IPS-NIHi11 (cell line): ENCODE data around the gene AMIGO3.
"Not testable (repeated sequence)": the region's sequence is repeated elsewhere in the genome, so short reads cannot be mapped to it uniquely, and the experiment has no call there.

Experiments used
- DNase-seq: peaks from one replicate; pipeline ENCODE4 v3.0.0; 2012; ENCODE audit warnings: mixed read lengths, low spot score

AMIGO3 gene

DNA sequence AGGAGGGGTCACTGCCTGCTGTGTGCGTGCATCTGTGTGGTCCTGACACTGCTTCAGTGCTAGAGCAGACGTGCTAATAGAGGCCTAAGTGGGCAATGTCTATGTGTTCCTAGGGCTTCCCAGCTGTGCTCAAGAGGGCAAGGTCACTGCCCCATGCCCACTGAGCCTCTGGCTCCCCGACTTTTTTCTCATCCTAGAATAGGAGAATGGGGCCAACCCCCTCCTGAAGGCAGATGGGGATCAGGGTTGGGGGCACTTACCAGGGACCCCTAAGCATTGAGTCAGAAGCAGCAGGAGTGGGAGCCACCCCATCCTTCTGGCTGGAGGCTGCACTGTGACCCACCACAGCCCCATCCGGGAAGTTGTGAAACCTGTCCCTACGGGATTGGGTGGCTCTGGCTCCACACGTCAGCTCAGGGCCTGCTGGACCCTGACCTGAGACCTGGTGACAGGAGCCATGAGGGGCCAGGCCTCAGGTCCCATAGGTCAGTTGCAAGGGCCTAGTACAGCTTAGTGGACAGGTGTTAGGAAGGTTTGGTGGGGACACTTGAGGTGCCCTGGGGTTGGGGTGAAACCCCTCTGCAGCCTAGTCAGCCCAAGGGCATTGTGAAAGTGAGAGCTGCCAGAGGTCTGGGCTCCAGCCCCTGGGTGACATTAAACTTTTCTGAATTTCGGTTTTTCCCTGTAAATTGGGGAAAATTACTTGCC lies 31.0 kb downstream of the AMIGO3 start:
- DNase-seq = not testable (repeated sequence)

DNA sequence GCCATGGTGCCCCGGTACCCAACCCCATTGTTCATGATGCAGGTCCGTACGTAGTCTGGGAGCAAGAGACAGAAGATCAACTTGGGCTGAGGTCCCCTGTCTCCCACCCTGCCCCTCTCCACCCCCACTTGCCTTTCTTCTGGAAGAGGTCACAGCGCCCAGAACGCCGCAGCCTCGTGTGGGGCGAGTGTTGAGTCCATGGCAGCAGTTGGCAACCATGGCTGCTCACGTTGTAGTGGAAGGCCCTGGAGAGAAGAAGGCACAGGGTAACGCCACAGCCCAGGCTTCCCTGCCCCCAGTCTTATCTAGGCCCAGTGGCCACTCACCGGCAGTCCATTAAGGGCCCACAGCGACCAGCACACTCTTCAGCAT lies 32.1 kb downstream of the AMIGO3 start:
- DNase-seq = not testable (repeated sequence)

DNA sequence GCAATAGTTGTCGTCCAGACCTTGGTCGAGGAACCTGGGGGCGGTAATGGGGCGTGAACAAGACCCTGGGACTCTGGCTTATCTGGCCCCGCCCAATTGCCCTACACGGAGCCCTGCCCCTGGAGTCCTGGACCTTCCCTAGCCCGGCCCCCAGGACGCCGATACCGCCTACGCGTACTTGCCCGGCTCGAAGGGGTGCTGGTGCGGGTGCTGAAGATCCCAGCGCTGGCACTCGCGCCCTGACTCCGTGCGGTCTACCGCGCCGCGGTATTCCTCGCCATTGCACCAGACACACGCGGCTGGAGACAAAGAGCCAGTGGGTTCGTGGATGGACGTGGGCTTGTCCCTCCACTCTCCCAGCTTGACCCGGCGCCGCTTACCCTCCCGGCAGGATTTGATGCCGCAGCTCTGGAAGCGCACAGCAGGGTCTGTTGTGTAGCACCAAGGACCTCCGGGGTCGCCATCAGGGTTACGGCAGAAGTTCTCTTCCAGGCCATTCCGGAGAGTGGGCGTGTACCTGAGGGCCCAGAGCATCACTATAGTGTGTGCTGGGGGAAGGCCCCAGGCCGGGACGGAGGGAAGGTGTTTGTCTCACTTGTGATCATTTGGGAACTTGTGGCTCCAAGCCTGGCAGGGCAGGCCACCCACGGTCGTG lies 32.6 kb downstream of the AMIGO3 start:
- DNase-seq = peak; percentile 60

DNA sequence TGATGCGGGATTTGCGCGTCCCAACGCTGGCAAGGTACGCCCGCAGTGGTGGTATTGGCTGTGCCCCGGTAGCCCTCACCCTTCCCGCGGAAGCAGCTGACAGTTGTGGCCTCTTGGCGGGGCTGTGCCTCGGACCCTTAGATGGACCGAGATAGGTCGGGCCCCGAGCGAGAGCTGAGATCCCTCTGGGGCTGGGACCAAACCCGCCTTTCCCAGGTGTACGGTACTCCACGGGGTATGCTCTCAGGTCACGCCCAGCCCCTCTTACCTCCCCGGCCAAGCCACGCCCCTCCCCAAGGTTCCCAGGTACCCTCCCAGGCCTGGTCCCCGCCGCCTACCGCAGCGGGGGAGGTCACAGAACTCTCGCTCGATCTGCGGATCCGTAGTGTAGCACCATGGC lies 33.1 kb downstream of the AMIGO3 start:
- DNase-seq = peak; percentile 42

DNA sequence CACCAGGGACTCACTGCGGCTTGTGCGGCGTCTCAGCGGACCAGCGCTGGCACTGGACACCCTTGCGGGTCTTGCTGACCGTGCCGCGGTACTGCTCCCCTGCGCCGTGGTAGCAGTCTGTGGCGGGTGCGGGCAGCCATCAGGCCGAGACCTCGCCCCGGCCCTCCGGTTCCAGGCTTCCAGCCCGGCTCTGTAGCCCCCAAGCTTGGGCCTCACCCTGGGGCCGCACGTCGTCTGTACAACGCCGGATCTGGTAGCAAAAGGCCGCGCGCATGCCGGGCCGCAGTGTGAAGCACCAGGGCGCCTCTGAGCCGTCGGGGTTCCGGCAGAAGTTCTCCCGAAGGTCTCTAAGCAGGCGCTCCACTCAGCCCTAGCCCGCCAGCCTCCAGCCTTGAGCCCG lies 33.6 kb downstream of the AMIGO3 start:
- DNase-seq = not testable (repeated sequence)

DNA sequence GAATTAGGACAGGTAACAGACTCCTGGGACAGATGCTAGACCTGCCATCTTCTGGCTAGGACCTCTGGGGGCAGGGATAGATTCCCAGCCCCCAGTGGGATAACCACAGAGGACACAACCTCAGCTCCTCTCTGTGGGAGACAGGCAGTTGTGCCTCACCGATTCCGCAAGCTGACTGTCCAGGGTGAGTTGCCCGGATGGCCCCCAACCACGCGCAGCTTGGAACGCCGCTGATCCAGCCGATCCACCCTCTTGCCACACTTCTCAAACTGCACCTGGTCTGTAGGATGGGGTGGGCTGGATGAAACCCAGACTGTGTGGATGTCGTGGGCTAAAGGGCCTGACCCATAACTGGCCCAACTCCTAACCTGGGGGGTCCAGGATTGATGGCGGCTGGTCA lies 34.4 kb downstream of the AMIGO3 start:
- not testable (repeated sequence) for DNase-seq

DNA sequence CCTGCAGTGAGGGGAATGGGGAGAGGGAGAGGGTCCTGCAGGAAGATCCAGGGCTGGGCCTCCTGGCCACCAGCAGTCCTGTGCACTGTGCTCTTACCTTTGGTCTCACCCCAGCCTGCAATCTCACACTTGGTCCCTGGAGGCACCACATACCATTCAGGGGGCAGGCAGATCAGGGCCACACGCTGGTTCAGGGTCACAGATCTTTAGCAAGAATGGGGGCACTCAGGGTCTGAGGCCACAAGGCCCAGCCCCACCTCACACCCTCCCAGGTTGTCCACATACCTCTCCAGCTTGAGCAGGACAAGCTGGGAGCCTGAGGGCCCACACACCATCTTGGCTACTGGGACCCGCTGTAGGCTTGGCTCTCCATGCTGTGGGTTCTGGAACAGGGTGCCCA lies 35.0 kb downstream of the AMIGO3 start:
- DNase-seq = not testable (repeated sequence)

DNA sequence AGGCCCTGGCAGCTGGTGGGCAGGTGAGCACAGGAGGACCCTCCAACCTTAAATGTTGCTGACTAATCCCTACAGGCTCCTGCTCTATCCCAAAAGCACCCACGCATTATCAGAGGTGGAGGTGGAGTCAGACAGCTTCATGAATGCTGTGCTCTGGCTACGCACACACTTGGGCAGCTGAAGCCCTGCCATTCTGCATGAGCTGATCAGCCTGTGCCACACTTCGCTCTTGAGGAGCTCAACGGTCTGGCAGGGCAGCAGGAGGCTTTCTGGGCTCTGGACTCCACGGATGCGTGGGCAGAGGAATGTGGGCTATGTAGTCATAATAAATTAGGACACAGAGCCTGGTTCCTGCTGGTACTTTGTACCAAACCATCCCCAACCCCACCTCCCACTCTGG lies 36.3 kb downstream of the AMIGO3 start:
- no peak for DNase-seq

DNA sequence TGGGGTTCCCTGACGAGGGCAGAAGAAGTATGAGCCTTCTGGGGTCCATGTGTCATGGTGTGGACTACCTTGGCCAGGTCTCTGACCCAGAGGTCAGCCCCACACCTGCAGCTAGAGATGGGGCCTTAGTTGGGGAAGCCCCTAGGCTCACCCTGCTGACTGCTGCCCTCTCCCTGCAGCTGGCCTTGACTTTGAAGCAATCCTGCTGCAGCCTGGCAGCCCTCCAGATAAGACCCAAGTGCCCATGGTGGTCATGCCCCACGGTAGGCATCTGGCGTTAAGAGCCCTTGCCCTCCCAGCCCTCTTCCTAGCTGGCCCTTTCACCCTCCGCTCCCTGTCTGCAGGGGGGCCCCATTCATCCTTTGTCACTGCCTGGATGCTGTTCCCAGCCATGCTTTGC lies 37.9 kb downstream of the AMIGO3 start:
- DNase-seq = no peak

DNA sequence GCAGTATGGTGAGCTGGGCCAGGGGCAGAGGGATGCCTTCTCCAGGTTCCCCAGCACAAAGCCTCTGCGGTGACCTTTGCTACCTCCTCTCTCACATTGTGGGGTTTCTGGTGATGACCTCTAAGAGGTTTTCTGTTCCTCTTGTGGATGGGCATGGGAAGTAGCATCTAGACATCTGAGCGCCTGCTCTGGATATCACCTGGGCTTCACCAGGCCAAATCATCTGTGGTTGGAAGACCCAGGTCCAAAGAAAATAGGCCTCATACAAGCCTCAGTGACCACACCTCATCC lies 38.3 kb downstream of the AMIGO3 start:
- no peak for DNase-seq

DNA sequence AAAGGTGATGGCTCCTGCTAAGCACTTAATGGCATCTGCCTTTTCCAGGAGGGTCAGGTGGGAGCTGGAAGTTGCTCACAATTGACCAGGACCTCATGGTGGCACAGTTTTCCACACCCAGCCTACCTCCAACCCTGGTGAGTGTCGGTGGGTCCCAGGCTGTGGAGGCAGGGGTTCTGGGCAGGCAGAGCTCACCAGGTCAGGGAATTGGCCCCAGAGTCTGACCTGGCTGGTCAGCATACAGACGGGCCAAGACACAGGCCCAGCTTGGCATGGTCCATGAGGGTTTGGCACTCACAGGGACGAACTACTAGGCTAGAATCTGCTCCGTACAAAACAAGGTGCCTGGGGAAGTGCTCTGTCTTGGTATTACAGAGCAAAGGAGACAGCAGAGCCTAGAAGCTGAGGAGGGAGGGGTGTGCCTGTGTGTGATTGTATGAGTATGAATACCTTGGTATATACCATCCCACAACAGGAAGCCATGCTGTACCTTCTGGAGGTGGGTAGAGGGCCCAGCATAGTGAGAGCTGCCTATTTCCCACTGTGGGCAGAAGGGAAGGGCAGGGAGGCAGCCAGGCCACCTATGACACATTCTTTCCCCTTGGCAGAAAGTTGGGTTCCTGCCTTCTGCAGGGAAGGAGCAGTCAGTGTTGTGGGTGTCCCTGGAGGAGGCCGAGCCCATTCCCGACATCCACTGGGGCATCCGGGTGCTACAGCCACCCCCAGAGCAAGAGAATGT lies 38.8 kb downstream of the AMIGO3 start:
- no peak for DNase-seq

DNA sequence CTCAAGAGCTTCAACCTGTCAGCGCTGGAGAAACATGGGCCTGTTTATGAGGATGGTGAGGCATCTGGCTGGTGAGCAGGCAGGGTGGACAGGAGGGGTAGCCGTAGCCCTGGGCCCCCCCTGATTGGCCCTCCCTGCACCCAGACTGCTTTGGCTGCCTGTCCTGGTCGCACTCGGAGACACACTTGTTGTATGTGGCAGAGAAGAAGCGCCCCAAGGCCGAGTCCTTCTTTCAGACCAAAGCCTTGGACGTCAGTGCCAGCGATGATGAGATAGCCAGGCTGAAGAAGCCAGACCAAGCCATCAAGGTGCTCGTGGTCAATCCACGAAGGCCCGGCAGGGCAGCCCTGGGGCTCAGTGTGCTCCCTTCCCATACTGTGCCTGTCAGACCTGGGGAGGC lies 43.6 kb downstream of the AMIGO3 start:
- DNase-seq = no peak

DNA sequence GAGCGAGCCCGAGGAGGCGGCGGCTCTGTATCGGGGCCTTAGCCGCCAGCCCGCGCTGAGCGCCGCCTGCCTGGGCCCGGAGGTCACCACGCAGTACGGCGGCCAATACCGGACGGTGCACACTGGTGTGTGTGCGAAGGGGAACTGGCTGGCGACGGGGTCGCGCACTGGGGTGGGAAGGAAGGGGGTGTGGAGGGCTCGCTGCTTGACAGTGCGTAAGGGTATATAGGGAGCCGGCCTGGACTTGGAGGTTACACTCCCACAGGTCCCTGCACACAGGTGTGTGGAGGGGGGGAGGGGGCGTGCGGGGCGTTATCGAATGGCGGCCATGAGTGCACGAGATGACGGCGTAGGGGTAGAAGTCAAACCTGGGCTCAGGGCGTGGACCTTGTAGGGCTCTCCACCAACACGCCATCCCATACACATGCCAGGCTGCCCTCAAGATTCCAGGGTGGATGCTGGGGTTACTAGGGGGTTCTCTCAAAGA lies 44.9 kb downstream of the AMIGO3 start:
- no peak for DNase-seq

DNA sequence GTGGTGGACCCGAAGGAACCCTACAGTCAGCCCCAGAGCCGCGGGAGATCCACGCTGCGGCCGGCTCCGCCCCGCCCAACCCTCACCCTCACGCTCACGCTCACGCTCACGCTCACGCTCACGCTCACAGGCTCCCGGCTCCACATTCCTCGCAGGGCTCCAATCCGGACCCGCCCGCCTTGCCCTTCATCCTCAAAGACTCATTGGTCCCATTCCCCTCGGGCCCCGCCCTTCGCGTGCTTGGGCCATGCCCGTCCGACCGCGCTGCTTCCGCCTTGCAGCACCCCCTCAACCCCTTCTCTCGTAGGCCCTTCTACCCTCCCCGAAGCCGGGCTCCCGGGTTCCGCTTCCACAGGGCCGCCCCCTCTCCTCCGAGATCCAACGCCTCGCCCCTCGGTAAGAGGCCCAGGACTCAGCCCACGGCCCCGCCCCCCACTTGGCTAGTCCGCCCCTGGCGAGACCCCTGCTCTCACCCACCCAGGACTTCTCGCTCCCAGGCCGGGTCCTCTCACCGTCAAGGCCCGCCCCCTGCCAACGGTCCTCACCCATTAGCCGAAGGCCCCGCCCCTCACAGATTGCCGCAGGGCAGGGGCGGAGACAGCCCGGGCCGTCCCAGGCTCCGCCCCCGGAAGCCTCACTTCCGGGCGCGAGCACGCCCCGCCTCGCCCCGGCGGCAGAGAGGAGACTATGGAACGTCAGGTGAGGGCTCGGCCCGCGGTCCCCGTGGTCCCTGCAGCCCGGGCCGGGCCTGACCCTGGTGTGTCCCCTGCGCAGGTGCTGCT lies 45.6 kb downstream of the AMIGO3 start, which contains the start of gene APEH:
APEH (plus strand) TSS at position 637 of the 782 bp plus-strand sequence; CDS start at position 688, 51 bp downstream.
- DNase-seq = peak; percentile 98

DNA sequence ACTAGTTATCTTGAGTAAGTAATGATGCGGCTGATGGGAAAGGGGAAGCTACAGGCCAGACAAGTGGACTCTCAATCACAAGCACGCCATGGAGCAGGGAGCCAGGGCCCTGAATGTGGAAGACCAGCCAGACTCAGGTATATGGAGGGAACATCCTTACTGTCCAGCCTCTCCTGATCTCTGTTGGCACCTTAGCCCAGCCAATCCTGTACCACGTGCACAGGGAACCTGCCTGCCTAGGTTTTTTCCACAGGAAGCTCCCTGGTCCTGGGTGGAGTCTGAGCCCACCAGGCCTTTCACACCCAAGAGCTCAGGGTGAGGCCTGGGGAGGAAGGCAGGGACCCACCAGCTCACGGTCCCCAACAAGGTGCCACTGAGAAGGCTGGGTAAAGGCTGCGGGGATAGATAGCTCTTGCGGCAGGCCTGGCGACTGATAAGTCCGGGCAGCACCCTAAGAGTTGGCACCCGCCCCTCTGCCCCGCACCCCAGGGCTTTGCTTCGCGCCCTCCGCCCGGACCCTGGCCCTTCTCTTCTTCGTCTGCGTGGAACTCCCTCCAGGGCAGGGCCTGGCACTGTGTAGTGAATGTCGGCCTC lies 46.3 kb downstream of the AMIGO3 start:
- no peak for DNase-seq

DNA sequence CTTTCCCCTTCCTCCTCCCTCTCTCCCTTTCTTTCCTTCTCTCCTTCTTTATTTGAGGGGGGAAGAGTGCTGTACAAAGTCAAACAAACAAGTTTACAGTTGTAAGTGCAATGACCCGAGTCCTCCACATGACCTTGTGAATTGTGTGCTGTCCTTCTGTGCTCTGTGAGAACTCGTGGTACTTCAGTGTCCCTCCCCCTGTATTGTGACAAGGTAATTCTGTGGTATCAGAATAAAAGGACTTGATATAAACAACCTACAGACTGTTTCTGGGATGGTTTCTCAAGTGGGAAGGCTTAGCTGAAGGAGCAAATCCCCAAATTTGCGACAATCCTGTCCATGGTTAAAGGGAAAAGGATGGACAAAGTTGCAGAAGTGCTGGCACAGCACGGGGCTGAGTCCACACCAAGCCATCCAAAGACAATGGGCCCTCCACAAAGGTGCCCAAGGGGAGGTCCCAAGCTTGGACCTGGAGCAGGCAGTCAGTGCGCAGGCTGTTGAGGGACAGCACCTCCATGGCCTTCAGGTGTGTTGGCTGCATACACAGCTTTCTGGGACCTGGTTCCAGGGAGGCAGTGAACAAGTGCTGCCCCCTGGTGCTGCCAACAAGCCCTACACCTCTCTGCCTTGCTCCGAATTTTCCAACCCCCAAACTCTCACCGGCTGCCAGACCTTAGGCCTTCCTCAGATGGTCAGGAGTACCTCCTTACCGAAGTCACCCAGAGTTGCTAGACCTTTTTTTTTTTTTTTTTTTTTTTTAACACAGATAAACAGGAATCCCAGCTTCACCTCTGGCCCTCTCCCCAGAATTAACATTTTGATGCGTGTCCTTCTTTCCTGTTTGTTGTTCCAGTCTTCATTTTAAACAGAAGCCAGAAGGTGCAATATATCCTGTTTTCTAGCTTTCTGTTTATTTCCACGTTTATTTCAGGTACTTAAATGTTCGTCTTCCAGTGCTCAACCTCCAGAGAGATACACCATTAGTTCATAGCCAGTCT lies 47.9 kb downstream of the AMIGO3 start:
- peak; percentile 85 for DNase-seq

DNA sequence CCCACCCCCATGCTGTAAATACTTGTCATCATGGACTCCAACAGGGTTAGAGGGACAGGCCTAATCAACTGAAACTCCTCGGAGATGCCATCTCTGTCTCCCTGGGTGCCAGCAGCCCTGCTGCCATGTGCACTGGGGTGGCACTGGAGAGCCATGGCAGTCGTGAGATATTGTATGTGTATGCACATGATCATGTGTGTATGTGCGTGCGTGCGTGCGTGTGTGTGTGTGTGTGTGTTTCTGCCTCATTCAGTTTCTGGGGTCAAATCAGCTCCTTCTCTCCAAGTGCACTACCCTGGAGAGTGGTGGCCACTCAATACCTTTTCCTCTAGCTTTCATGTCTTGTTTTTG lies 48.6 kb downstream of the AMIGO3 start:
- no peak for DNase-seq

DNA sequence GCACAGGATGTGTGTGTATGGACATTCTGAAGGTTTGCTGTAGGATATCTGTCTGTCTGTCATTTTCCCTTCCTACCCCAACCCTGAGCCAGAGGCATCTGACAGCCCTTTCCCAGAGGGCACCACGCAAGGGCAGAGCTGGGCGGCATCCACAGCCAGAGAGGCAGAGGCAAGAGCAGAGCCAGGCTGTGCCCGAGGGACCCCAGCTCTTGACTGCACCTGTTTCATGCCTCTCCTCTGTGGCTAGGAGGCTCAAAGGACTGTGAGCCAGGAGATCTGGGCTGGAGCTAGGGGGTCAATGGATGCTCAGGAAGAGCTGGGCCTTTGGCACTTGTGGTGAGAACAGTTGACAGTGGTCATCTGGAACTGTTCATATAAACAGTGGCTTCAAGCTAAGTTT lies 50.1 kb downstream of the AMIGO3 start:
- DNase-seq = no peak

DNA sequence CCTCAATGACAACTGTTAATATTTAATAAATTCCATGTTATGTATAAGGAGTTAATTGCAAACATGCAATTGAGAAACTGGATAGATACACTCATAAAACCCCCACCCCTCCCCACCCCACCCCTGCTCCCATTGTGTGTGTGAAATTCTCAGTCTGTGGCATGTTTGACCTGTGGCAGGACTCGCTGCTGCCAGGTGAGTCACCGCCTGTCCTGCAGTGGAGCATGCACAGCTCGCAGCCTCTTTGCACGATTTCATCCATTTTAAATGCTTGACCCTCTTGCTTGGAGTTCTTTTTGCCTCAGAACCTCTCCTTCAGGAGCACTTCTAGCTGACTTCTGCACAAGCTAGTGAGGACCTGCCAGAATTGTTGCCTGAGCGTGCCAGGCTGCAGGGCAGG lies 50.6 kb downstream of the AMIGO3 start:
- no peak for DNase-seq

DNA sequence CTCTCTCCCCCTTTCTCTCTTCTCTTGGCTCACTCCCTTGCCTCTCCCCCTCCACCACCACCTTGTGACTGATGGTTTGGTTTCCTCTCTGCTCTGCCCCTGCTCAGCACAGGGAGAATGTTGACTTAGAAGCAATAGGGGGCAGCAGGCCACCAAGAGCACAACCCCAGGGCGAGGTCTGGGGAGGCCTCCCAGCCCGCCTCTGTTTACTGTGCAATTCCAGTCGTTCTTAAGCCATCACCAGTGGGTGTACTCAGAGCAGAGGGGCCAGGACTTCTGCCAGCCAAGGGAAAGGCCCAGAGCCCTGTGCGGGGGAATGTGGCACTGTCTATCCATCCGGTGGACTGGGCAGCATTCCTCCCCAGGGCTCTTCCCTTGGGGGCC lies 51.1 kb downstream of the AMIGO3 start:
- no peak for DNase-seq
